GM18502 (cell line): Measurements from ENCODE around the gene SEMA5B.

Source experiments
- ATAC-seq: cut with Tn5 transposase; IDR thresholded peaks from one replicate; pipeline ENCODE4 v1.9.1; 2021; ENCODE audit warnings: mild to moderate bottlenecking; ENCODE audit not compliant: unreplicated experiment, poor library complexity

Gene SEMA5B

GRCh38 chr3:122931636-122932035 lies 95.9 kb downstream of the SEMA5B start:
- ATAC-seq: no peak

GRCh38 chr3:122930063-122930997 lies 97.2 kb downstream of the SEMA5B start:
- no peak for ATAC-seq

- ATAC-seq: no peak
These were observed 98.1 kb downstream of the SEMA5B start for GRCh38 chr3:122929188-122930062.

GRCh38 chr3:122928396-122929187 lies 99.0 kb downstream of the SEMA5B start:
- ATAC-seq: no peak

GRCh38 chr3:122927726-122928125 lies 99.8 kb downstream of the SEMA5B start:
- ATAC-seq: no peak

- ATAC-seq: no peak
These were observed 100.8 kb downstream of the SEMA5B start for GRCh38 chr3:122926811-122927210.

GRCh38 chr3:122926322-122926721 lies 101.2 kb downstream of the SEMA5B start:
- no peak for ATAC-seq

- ATAC-seq: no peak
These were observed 101.8 kb downstream of the SEMA5B start for GRCh38 chr3:122925756-122926155.

GRCh38 chr3:122924056-122924455 lies 103.5 kb downstream of the SEMA5B start:
- no peak for ATAC-seq

- ATAC-seq: no peak
These were observed 104.0 kb downstream of the SEMA5B start for GRCh38 chr3:122923611-122924010.

- ATAC-seq: peak; percentile 72
These were observed 105.5 kb downstream of the SEMA5B start for GRCh38 chr3:122921791-122922651.

- no peak for ATAC-seq
These were observed 106.6 kb downstream of the SEMA5B start for GRCh38 chr3:122920986-122921385.

- ATAC-seq: no peak
These were observed 108.3 kb downstream of the SEMA5B start for GRCh38 chr3:122919291-122919610.

GRCh38 chr3:122918576-122919290 lies 108.8 kb downstream of the SEMA5B start:
- no peak for ATAC-seq

- no peak for ATAC-seq
These were observed 110.2 kb downstream of the SEMA5B start for GRCh38 chr3:122917412-122917811.

GRCh38 chr3:122916580-122916979 lies 111.0 kb downstream of the SEMA5B start:
- no peak for ATAC-seq

GRCh38 chr3:122916084-122916483 lies 111.5 kb downstream of the SEMA5B start:
- ATAC-seq: no peak

GRCh38 chr3:122915300-122916055 lies 112.1 kb downstream of the SEMA5B start:
- ATAC-seq: no peak
